Mucosa of gallbladder (tissue), 1 donor: ENCODE measurements around the gene CEP55. TPM values are rescaled to one million over a fixed set of nuclear protein-coding genes. Genes with fewer than 3 reads are reported as not detected.
A peak's percentile ranks its signal among the peaks of the same experiment; 100 is the strongest.
"Not testable (repeated sequence)": the region's sequence is repeated elsewhere in the genome, so short reads cannot be mapped to it uniquely, and the experiment has no call there.

Experiments
- DNase-seq: peaks from one replicate; pipeline ENCODE4 v3.0.0-alpha.2; 2020; ENCODE audit warnings: low spot score
- total RNA-seq: library from RNA; stranded (reverse); gene quantifications from one replicate; pipeline ENCODE4 v1.2.1, GENCODE V29; 2021
- donor health status: DM: no; HTN: no; CAD: no.

Gene CEP55
- total RNA-seq = 1.3 TPM

DNA sequence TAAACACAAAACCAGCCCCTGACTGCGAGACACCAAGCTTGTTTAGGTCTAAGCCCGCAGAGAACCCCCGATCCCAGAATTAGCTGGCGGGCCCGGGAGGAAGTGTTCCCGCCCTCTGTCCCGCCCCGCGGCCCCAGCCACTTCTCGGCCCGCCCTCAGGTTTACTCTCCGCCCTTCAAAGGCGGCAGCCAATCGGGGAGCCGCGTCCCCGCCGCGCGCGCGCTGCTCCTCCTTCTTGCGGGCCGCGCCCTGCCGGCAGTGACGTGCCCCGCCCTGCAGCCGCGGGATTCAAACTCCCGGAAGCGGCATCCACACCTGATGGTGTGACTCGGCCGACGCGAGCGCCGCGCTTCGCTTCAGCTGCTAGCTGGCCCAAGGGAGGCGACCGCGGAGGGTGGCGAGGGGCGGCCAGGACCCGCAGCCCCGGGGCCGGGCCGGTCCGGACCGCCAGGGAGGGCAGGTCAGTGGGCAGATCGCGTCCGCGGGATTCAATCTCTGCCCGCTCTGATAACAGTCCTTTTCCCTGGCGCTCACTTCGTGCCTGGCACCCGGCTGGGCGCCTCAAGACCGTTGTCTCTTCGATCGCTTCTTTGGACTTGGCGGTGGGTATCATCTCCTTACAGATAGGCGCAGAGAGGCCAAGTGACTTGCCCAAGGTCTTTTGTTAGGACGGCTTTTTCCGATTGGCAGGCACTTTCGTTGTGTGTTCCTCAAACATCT is at the start of gene CEP55:
Gene CEP55, plus strand, starts transcription at position 291 of the 720 bp plus-strand sequence. CDS start 3,440 bp downstream, outside the sequence.
- peak; percentile 96 for DNase-seq

DNA sequence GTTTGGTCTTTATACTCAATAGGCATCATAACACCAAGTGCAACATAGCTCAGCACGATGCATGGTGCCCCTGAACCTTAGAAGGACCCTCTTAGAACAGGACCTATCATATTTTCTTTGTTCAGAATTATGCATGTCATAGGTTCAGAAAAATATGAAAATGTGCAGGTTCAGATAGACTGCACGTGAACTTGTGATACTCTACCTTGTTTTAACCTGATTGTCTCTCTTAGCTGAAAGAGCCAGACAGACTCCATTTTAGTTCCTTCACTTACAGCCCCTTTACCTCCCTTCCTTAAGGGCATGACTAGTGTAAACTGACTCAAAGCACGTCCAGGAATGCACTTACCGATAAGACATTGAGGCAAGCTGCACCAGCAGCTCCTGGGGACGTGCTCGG is 49.4 kb upstream of the CEP55 start:
- no peak for DNase-seq

DNA sequence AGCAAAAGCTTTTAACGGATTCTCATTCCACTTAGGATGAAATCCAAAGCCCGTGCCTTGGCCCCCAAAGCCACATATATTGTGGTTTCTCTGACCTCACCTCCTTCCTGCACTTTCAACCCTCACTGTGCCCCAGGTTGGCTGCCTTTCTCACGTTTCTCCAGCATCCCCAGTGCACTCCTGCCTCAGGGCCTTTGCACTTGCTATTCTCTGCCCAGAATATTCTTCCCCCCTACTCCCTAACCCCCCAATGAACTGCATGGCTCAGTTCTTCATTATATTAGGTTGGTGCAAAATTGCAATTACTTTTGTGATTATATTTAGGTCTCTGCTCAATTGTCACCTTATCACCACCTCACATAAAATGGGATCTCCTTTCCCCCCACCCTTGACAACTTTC is 48.4 kb upstream of the CEP55 start:
- no peak for DNase-seq

DNA sequence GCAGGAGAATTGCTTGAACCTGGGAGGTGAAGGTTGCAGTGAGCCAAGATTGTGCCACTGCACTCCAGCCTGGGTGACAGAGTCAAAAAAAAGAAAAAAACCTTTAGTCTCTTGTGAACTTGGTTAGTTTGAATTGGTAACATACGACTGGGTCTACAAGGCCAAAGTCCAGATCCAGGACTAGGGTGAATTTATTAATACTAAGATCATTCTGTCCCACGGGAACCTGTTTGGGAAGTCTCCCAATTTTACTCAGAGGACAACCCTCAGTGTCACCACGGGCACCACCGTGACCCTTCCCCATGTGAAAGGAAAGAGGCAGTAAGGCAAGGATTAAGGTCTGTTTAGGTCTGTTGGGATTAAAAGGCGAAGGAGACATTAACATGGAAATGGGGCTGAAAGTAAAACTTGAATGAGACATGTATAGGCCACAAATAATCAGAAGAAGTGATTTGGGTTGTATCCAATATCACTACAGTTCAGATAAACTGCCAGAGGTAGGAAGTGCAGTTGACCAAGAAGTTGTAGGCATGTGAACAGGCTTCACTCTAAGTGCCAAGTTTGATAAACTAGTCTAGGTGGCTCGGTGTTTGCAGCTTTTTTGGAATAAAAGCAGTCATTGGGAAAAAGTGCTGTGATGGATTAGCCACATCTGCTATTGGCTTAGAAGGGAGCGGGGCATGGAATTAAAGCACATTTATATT is 45.0 kb upstream of the CEP55 start:
- no peak for DNase-seq

DNA sequence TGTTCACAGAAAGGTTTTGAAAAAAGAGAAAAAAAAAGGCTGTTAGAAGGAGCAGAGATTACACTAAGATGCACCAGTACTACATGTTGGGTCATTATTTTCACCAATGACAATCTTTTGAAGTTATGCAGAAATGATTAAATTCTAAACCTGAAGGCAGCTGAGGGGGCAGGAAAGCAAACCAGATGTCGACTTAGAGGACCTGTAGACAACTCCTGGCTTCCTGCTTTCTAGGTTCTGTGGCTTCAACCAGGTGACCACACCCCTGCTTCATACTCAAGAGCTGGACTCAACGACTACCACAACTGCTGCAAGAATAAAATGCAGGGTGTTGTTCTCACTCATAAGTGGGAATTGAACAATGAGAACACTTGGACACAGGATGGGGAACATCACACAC is 44.3 kb upstream of the CEP55 start:
- DNase-seq = no peak

DNA sequence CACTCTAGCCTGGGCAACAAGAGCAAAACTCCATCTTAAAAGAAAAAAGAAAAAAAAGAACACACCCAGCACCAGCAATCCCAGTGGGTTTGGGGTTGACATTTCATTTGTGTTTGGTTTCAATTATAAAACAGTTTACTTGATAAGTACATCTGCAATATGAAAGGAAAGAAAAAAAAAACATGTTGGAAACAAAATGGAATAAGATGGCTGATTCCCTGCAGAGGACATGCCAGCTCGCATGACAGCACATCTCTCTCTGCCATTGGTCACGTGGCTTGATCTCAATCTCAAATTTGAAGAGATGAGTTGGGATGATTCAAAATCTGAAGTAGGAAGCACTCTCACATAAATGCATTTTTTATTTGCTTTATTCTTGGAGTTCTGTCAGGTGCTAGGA is 42.3 kb upstream of the CEP55 start:
- no peak for DNase-seq

DNA sequence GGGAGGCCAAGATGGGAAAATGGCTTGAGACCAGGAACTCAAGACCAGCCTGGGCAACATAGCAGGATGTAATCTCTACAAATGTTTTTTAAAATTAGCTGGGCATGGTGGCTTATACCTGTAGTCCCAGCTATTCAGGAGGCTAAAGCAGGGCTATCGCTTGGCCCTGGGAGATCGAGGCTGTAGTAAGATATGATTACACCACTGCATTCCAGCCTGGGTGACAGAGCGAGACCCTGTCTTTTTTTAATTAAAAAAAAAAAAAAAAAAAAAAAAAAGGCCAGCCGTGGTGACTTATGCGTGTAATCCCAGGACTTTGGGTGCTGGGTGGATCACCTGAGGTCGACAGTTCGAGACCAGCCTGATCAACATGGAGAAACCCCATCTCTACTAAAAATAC is 41.7 kb upstream of the CEP55 start:
- DNase-seq = no peak

DNA sequence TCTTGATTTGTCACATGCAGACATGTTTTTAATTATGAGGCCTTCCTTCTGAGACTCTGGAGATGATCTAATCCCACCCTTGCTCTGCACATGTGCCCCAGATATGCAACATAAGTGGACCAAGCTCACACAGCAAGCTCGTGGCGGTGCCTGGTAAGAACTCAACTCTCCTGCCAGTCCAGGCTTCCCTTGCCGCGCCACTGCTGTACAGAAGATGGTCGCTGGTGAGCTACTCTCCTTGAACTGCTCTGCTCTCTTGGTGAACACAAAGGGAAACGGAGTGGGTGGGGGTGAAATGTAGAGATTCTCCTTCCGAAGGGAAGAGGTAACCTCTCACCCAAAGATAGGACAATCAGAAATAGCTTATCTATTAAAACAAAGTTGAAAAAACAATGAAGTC is 39.9 kb upstream of the CEP55 start:
- DNase-seq = no peak

DNA sequence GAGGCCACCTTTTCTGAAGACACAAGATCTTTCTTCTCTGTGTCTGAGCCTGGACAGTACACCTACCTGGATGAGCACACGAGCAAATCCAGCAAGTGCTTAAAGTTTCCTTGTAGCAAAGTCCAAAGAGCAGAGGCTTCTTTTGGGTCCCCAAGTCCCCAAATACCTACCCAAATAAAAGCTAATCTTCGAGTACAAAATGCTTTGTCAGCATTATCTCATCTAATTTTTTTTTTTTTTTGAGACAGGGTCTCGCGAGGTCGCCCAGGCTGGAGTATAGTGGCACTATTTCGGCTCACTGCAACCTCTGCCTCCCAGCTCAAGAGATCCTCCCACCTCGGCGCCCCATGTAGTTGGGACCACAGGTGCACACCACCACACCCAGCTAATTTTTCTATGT is 38.9 kb upstream of the CEP55 start:
- no peak for DNase-seq

DNA sequence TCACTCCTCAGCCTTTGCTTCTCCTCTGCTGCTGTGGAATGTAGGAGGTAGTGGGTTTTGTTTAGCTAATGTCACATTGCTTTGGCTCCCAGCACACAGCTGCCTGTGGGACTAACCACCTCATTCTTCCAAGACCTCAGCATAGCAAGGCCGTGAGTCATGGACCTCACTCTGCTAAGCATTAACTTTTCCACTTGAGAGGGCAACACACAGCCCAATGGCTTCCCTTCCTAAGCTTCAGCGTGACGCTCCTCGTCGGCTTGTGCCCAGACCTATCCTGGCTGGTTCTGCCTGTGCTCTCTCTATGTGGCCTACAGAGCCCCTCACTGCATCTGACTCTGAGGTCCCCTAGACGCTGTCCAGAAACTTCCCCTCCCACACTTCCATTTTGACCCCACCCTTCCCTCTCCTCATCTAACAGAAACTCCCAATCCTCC is 37.6 kb upstream of the CEP55 start:
- peak; percentile 93 for DNase-seq

DNA sequence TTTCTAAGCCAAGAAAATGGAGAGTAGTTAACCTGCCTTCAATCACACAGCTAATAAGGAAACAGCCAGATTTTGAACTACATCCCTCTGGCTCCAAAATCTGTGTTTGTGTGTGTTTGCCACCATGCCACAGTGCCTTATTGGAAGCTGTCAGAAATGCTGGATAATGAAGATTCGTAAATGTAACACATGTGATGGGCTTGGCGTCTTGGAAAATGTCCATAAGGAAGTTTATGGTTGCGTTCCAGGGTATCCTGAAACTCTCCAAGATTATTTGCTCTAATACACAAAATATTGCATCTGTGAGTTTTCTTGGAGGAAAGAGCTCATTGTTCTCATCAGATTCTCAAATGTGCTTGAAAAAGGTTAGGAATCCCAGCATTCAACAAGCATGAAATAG is 36.9 kb upstream of the CEP55 start:
- DNase-seq = no peak

DNA sequence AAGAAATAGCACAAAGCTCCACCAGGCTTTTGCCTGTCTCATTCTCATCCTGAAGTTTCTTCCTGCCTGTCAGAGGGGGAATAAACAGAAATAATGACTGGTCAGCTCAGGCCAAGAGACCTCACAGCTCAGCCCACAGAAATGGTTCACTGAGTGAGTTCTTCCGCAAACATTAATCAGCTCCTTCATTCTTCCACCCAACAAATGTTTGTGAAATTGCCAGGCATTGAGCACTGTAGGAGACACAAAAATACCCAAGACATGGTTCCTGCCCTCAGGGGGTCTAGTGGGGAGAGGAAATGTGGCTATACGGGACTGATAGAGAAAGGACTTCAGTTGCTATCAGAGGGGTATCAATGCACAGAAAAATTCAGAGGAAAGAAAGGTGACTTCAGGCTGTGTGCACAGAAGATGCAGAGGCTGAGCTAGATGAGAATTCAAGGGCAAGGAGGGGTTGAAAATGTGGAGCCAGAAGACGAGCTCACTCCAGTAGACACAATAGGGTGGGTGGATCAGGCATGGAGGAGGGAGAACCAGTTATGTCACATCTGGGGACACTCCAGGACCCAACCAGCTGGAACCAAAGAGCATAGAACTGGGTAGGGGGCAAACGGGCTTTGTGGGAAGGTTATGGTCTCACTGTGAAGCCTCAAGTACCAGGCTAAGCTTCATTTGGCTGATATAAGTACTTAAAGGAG is 35.2 kb upstream of the CEP55 start:
- DNase-seq = no peak

DNA sequence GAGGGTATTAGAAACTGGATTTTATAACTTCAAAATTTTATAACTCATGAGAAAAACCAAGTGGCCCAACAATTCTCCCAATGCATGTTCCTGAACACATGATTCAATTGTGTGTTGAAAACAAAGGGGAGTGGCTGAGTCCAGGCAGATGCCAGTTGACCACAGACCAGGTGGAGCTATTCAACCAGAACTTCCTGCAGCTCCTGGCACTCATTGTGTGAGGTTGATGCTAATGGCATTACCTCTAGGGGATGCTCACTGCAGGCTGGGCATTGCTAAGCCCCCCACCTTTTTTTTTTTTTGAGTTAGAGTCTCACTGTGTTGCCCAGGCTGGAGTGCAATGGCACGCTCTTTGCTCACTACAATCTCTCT is 34.6 kb upstream of the CEP55 start:
- DNase-seq = peak; percentile 49

DNA sequence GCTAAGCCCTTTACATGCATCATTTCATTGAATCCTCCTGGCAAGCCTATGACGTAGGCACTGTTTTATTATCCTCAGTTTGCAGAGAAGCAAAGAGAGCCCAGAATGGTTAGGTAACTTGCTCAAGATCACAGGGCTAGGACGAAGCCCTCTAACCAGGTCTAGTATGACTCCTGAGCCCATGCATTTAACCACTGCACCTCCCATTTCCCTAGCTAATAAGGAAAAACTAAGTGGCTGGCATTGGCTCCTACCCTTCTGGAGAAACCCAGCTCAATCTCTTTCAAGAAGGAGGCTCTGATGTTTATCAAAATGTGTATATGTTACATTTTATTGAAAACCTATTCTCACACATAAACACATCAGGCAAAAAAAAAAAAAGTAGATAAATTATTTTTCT is 34.0 kb upstream of the CEP55 start:
- DNase-seq = no peak

DNA sequence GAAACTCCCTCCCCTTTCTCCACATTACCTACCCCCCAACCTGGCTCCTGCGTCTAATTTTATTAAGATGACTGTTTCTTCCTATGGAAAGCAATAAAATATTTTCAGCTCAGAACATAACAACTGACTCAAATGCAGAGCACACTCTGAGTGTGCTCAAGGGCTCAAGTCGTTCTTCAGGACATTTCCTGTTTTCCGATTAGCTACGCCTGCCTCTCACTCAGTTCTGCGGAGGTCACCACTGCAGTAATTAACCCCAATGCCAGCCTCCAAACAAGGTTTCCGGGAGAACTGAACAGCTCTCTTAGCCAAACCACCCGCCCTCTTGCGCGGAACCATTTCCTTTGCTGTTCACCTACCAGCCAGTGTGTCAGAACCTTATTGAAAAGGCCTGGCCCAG is 33.5 kb upstream of the CEP55 start:
- no peak for DNase-seq

DNA sequence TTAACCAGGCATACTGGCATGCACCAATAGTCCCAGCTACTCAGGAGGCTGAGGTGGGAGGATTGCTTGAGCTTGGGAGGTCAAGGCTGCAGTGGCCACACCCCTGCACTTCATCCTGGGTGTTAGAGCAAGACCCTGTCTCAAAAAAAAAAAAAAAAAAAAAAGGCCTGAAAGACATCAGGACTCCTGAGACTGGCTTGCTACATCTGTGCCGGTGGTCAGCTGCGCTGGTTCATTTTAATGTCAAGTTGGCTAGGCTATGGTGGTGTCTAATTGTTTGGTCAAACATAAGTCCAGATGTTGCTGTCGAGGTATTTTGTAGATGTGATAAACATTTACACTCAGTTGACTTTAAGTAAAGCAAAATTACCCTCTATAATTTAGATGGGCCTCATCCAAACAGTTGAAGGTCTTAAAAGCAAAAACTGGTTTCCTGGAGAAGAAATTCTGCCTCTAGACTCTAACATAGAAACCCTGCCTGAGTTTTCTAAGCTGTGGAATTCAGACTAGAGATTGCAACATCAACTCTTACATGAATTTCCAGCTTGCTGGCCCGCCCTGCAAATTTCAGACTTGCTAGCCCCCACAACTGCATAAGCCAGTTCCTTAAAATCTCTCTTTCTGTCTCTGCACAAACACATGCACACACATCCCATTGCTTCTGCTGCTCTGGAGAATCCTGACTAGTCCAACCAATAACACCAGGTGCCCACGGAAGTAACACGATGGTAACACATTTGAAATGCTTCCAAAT is 32.5 kb upstream of the CEP55 start:
- no peak for DNase-seq

DNA sequence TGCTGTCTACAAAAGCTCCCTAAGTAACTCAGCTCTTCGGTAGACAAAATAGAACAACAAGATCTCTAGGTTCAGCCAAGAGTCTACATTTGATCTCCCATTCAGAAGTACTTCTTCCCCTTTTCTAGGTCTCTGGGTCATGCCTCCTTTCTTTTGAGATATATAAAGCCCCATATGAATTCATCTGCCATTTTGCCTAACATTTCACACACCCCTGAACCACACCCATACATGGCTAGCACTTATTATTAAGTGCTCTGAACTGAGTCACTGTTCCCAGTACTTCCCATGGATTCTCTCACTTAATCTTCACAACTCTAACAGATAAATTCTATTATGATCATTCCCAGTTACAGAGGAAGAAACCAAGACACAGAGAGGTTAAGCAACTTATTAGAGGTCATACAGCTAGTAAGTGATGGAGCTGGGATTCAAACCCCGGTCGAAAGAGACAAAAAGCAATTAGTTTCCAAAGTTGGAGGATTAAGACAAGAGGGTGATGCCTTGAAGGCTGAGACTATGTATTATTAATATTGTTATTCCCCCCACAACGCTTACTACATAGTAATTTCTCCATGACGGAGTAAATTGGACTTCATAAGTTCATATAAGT is 31.5 kb upstream of the CEP55 start:
- DNase-seq = no peak

DNA sequence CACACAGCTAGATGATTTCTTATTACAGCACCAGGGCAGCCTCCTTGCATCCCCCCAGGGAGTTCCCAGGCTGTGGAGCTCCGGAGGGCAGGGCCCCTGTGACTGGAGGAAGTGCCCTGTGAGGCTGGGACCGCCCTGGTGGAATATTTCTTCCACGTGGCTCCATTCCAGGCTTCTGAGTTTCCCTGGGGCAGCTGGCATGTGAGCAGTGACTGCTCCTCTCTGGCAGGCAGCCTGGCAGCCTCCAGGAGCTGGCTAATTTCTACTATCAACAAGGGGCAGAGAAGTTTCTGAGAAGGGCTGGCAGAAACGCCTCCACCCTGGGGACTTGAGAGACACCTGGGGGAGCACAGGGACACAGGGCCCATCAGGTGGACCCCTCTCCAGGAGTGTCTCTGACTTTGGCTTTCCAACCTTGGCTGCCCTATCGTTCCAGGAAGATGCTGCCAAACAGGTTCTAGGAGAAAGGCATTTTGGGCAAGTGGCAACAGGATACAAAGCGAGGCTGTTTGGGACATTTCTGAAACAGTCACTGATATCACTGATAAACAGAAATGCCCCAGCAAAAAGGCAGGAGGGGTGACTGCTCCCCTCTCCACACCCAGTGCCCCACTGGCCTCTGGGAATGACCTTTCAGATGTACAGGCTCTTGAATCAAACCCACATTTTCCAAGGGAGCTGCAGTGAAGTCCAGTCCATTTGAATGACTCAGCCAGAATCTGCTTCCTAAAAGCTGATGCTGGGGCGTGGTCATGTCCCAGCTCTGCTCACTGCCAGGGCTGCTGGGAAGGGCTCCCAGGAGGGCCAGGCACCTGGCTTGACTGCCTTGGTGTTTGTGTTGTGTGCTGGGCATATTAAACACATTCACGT is 30.4 kb upstream of the CEP55 start:
- peak; percentile 91 for DNase-seq

DNA sequence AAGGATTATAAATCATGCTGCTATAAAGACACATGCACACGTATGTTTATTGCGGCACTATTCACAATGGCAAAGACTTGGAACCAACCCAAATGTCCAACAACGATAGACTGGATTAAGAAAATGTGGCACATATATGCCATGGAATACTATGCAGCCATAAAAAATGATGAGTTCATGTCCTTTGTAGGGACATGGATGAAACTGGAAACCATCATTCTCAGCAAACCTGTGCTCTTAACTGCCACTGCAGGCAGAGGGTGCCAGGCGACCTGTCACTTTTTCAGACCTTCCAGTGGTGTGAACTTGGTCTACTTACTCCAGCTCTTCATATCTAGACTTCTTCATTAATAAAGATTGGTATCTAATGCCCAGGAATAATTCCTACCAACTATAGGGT is 28.8 kb upstream of the CEP55 start:
- DNase-seq = not testable (repeated sequence)

DNA sequence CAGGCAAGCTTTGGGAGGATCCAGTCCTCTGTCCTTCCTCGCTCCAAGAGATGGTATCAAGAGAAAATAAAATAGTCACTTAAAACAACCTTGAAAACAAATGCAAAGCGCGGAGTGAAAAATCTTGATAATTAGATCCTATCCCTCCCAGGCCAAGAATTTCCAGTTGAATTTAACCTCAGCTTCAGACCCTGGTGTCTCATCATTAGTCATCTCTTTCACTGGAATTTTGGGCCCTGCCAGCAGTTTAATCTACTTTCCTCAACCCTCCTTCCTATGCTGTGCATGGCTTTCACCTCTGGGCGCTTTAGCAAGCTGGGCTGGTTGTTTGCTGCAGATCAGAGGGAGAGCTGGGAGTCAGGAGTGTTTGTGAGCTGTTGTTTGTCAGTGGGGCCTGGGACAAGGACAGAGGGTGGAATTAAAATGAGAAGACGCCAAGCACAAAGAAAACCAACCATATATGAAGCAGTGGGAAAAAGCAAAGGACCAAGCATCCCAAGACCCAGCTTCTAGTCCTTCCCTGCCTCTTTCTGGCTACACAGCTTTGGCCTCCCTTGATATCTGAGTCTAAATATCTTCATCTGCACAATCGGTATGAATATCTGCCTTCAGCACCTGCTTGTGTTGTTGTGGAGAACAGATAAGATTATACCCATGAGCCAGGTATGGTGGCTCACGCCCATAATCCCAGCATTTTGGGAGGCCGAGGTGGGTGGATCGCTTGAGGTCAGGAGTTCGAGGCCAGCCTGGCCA is 27.8 kb upstream of the CEP55 start:
- no peak for DNase-seq
